Esophagus muscularis mucosa (tissue), 4 donors: ENCODE measurements around the gene PGAM1.

Experiments
- EP300 ChIP-seq: sonication (generic); formaldehyde crosslinking; IDR thresholded peaks from one replicate; pipeline ENCODE4 v1.6.1; 2017; ENCODE audit warnings: antibody characterized with exemption
- POLR2A ChIP-seq: fragments of 450-650 bp; IDR thresholded peaks from one replicate; pipeline ENCODE4 v1.6.1; 2017; ENCODE audit warnings: antibody characterized with exemption, moderate library complexity, mild to moderate bottlenecking, low read depth
- POLR2AphosphoS5 ChIP-seq, 2 donors: sonication (generic); formaldehyde crosslinking; IDR thresholded peaks; one replicate each; pipeline ENCODE4 v1.6.1; 2017; ENCODE audit warnings: antibody characterized with exemption in 2 of 2
- TF ChIP-seq, protein P1 (sequence below), 3 experiments: fragments of 200-600 bp in 2 of 3; fragments of 450-650 bp in 1 of 3; sonication (generic) in 2 of 3; IDR thresholded peaks; one replicate each; pipeline ENCODE4 v1.5.1; 2017 to 2019; ENCODE audit warnings: antibody characterized with exemption in 3 of 3, mild to moderate bottlenecking in 2 of 3, moderate library complexity in 1 of 3

DNA sequence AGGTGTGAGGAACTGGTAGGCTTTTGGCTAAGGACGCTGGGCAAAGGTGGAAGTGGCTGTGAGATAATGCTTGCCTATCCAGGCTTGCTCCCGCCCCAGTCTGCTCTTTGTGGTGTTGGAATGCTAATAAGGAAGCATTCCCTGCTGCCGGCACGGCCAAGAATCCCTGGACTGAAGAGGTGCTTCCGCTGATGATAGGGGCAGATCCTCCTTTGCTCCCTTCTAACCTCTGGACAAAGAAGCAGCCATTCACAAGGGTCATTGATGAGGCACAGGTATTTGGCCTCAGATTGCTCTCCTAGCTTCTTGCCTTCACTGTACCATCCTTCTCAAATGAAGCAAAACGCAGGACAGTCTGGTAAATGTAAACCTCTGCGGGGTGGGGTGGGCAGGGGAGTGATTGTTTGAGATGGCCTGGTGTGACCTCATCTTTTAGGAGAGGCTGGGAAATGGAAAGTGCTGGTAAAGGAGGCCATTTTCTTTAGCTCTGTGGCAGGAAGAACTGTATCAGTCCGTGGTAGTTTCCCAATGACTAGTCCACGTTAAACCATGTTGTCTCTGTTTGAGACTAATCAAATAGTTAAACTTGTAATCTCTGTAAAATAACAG lies 1.7 kb downstream of the PGAM1 start:
- TF ChIP-seq, protein P1, sequence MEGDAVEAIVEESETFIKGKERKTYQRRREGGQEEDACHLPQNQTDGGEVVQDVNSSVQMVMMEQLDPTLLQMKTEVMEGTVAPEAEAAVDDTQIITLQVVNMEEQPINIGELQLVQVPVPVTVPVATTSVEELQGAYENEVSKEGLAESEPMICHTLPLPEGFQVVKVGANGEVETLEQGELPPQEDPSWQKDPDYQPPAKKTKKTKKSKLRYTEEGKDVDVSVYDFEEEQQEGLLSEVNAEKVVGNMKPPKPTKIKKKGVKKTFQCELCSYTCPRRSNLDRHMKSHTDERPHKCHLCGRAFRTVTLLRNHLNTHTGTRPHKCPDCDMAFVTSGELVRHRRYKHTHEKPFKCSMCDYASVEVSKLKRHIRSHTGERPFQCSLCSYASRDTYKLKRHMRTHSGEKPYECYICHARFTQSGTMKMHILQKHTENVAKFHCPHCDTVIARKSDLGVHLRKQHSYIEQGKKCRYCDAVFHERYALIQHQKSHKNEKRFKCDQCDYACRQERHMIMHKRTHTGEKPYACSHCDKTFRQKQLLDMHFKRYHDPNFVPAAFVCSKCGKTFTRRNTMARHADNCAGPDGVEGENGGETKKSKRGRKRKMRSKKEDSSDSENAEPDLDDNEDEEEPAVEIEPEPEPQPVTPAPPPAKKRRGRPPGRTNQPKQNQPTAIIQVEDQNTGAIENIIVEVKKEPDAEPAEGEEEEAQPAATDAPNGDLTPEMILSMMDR (IDR thresholded peaks at IDR 0.05), result no peak
- no peak for TF ChIP-seq POLR2A
- TF ChIP-seq EP300, result no peak
- TF ChIP-seq POLR2AphosphoS5 (IDR thresholded peaks at IDR 0.05), result no peak
